ENCODE results near the gene C1orf185.

DNA sequence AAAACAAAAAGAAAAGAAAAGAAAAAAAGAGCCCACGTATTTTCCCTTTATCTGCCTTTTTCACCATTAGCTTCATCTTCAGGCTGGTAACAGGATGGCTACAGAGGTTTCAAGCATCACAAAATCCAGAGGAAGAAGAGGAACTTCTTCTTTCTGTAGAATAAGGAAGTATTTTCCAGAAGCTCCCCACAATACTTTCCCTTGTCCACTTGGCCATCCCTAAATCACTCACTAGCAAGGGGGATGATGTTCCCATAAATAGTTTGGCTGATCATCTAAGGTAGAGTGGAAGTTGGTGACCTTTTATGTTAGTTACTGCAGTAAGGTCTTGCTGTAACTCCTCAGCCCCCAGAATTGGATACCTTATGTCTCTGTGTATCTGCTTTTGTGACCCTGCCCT is 88.9 kb downstream of the C1orf185 start:
- TF ChIP-seq EZH2 (IDR thresholded peaks at IDR 0.05; ENCODE audit: low read length): no peak
- TF ChIP-seq, protein P1, sequence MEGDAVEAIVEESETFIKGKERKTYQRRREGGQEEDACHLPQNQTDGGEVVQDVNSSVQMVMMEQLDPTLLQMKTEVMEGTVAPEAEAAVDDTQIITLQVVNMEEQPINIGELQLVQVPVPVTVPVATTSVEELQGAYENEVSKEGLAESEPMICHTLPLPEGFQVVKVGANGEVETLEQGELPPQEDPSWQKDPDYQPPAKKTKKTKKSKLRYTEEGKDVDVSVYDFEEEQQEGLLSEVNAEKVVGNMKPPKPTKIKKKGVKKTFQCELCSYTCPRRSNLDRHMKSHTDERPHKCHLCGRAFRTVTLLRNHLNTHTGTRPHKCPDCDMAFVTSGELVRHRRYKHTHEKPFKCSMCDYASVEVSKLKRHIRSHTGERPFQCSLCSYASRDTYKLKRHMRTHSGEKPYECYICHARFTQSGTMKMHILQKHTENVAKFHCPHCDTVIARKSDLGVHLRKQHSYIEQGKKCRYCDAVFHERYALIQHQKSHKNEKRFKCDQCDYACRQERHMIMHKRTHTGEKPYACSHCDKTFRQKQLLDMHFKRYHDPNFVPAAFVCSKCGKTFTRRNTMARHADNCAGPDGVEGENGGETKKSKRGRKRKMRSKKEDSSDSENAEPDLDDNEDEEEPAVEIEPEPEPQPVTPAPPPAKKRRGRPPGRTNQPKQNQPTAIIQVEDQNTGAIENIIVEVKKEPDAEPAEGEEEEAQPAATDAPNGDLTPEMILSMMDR (optimal IDR thresholded peaks at IDR 0.05 in 1 of 3, IDR thresholded peaks at IDR 0.05 in 1 of 3, conservative IDR thresholded peaks at IDR 0.05 in 1 of 3; ENCODE audit: extremely low read depth in 1 of 3, insufficient read depth in 2 of 3, low read length in 3 of 3): no peak
